Measurements from ENCODE around the gene PRSS57. TPM values are rescaled to one million over a fixed set of nuclear protein-coding genes. Genes with fewer than 3 reads are reported as not detected.
A peak's percentile ranks its signal among the peaks of the same experiment; 100 is the strongest.

Gene PRSS57
- total and polyA plus RNA-seq, 2 of the 13 experiments (the other 11 are each of a cell fraction or from before 2014, with no cell fraction given) = 0.12 TPM; not detected in 1

DNA sequence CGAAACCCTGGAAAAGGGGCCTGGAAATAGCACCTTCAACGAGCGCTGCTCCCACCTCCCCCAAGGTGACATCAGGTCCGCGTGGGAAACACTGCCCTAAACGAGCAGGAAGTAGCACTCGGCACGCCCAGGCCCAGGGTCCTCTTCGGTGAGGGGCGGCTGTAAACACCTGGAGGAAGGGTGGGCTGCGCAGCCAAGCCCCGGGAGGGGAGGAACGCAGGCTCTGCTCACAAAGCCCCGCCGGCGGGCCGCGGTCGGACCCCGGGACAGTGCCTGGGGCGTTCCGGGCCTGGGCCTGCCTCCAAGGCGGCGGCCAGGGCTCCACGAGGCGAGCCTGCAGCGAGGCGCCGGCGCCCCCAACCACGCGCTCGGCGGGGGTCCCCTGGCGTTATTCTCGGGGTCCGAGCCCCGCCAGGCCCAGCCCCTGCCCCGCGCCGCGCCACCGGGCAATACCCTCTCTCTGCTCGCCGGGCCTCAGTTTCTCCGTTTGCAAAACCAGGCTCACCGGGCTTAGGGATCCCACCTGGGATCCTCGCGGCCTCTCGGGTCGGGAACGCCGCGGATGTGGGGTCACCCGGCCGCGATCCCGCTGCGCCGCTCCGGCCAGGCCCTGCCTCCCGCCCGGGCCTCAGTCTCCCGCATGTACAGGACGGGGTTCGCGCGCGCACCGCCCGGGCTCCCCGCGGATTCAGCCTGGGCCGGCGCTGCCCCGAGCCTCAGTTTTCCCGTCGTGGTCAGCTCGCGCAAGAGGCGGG lies 32.9 kb downstream of the PRSS57 start (continued):
- TF ChIP-seq ZXDC (CRISPR knock-in tag; IDR thresholded peaks at IDR 0.05) = no peak
- TF ChIP-seq TAF1 (CRISPR knock-in tag; IDR thresholded peaks at IDR 0.05) = peak; percentile 31; the same call in 1 of the 2 replicates
- TF ChIP-seq PHF8 (CRISPR knock-in tag; IDR thresholded peaks at IDR 0.05) = peak; percentile 58
- TF ChIP-seq ZNF670 (CRISPR knock-in tag; IDR thresholded peaks at IDR 0.05; ENCODE audit: borderline replicate concordance) = peak; percentile 86
- no peak for TF ChIP-seq ADNP (CRISPR knock-in tag; IDR thresholded peaks at IDR 0.05)
- TF ChIP-seq, protein P1, sequence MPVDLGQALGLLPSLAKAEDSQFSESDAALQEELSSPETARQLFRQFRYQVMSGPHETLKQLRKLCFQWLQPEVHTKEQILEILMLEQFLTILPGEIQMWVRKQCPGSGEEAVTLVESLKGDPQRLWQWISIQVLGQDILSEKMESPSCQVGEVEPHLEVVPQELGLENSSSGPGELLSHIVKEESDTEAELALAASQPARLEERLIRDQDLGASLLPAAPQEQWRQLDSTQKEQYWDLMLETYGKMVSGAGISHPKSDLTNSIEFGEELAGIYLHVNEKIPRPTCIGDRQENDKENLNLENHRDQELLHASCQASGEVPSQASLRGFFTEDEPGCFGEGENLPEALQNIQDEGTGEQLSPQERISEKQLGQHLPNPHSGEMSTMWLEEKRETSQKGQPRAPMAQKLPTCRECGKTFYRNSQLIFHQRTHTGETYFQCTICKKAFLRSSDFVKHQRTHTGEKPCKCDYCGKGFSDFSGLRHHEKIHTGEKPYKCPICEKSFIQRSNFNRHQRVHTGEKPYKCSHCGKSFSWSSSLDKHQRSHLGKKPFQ (CRISPR knock-in tag; IDR thresholded peaks at IDR 0.05; ENCODE audit: insufficient replicate concordance) = no peak
- no peak for TF ChIP-seq XRCC5 (optimal IDR thresholded peaks at IDR 0.05; ENCODE audit: low read length)
- no peak for TF ChIP-seq HIC2 (CRISPR knock-in tag; IDR thresholded peaks at IDR 0.05; ENCODE audit: low read depth)
- TF ChIP-seq MTA1 (CRISPR knock-in tag; IDR thresholded peaks at IDR 0.05; ENCODE audit: borderline replicate concordance) = no peak
- TF ChIP-seq RNF2 (conservative IDR thresholded peaks at IDR 0.05; ENCODE audit: low read depth) = no peak
- 0 out of 2 replicates have a peak, but pooled peaks have one; percentile 6 for TF ChIP-seq NPAS2 (CRISPR knock-in tag; IDR thresholded peaks at IDR 0.05; ENCODE audit: borderline replicate concordance)
- TF ChIP-seq THRA (CRISPR knock-in tag; IDR thresholded peaks at IDR 0.05; ENCODE audit: borderline replicate concordance) = no peak
- TF ChIP-seq AGO1 (IDR thresholded peaks at IDR 0.05; ENCODE audit: low read depth, low read length, poor library complexity, severe bottlenecking) = no peak
- TF ChIP-seq, protein P2, sequence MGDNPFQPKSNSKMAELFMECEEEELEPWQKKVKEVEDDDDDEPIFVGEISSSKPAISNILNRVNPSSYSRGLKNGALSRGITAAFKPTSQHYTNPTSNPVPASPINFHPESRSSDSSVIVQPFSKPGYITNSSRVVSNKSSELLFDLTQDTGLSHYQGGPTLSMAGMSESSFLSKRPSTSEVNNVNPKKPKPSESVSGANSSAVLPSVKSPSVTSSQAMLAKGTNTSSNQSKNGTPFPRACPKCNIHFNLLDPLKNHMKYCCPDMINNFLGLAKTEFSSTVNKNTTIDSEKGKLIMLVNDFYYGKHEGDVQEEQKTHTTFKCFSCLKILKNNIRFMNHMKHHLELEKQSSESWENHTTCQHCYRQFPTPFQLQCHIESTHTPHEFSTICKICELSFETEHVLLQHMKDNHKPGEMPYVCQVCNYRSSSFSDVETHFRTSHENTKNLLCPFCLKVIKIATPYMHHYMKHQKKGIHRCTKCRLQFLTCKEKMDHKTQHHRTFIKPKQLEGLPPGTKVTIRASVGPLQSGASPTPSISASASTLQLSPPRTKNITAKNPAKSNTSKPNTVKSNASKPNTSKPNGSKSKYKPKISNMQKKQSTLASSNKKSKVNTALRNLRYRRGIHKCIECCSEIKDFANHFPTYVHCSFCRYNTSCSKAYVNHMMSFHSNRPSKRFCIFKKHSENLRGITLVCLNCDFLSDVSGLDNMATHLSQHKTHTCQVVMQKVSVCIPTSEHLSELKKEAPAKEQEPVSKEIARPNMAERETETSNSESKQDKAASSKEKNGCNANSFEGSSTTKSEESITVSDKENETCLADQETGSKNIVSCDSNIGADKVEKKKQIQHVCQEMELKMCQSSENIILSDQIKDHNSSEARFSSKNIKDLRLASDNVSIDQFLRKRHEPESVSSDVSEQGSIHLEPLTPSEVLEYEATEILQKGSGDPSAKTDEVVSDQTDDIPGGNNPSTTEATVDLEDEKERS (CRISPR knock-in tag; IDR thresholded peaks at IDR 0.05) = no peak
- no peak for TF ChIP-seq NFRKB (IDR thresholded peaks at IDR 0.05)
- TF ChIP-seq, protein P3, sequence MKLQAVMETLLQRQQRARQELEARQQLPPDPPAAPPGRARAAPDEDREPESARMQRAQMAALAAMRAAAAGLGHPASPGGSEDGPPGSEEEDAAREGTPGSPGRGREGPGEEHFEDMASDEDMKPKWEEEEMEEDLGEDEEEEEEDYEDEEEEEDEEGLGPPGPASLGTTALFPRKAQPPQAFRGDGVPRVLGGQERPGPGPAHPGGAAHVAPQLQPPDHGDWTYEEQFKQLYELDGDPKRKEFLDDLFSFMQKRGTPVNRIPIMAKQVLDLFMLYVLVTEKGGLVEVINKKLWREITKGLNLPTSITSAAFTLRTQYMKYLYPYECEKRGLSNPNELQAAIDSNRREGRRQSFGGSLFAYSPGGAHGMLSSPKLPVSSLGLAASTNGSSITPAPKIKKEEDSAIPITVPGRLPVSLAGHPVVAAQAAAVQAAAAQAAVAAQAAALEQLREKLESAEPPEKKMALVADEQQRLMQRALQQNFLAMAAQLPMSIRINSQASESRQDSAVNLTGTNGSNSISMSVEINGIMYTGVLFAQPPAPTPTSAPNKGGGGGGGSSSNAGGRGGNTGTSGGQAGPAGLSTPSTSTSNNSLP (IDR thresholded peaks at IDR 0.05; ENCODE audit: low read depth, low read length) = no peak

Measured in HepG2 (cell line).